HG03108 (cell line): ENCODE results near the gene RGS13.

Source experiments
- ATAC-seq: cut with Tn5 transposase; IDR thresholded peaks from one replicate; pipeline ENCODE4 v1.9.1; 2021; ENCODE audit warnings: moderate library complexity; ENCODE audit not compliant: unreplicated experiment

RGS13 gene, protein sequence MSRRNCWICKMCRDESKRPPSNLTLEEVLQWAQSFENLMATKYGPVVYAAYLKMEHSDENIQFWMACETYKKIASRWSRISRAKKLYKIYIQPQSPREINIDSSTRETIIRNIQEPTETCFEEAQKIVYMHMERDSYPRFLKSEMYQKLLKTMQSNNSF

DNA sequence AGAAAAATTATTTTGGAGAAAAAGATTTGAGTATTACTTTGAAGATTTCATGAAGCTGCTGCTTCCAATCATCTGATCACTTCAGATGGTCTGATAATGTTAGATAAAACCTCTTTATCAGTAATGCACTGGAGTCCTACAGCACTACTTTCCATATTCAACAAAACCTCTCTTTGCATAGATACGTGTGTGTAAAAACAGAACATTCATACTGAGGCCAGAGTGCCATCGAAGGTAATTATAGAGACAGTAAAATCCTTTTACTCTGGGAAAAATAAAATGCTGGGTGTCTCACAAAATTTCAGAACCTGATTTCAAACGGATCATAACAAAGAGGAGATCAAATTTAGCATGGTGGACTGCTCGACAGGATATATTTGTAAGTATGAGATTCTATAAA lies at the start of gene RGS13:
Gene RGS13, plus strand, starts transcription at position 209 of the 400 bp plus-strand sequence. CDS start 8,188 bp downstream, outside the sequence.
- ATAC-seq: no peak

DNA sequence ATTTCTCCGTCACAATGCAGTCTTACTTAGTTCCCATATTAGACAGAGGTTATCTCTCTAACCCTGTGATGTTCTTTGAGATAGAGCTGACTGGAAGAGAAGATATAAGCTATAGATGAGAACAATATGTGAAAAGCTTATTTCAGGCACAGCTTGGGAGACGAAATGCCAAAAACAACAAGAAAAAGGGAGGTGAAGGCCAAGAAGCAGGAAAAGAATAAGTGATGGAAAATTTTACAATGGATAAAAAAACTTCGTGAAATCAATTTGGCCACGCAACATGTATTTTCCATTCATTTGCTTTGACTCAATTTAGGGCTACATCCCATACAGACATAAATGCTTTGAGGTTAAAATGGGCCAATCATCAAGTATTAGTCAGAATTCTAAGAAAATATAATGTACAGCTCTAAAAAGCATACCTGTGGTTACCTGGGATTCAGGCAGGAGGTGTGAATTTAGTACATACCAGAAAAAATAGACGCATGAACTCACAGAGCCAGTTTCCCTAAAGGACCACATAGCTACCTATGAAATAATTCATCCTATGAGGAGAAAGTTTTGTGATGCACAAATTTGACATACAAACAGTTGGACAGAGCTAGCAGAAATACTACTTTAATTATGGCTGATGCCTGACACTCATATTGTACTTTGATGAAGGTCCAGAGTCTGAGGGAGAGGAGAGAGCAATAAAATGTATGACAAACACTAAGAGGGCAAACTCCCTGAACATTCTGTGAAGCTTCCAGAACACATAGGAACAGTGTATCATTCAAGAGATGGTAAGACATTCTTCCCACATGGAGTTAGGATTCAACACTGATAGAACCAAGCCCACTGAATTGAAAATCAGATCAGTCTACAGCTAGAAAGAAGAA lies 48.3 kb upstream of the RGS13 start:
- ATAC-seq: no peak

DNA sequence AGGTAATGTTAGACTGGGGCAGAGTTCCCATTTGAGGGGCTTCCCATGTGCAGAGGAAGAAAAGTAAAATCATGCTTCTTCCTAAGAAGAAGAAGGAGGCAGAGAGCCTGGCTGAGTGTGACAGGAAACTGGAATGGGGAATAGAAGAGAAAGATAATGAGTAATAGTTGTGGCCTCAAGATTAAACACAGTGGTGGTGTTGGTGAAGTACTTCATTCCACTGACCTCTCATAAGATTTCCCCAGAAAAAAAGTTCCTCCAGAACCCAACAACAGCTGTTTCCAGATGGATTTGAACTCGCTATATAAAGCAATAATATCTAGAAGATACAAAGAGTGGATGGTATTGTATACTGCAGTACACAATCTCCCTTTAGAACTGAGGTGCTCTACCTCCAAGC lies 47.4 kb upstream of the RGS13 start:
- no peak for ATAC-seq

DNA sequence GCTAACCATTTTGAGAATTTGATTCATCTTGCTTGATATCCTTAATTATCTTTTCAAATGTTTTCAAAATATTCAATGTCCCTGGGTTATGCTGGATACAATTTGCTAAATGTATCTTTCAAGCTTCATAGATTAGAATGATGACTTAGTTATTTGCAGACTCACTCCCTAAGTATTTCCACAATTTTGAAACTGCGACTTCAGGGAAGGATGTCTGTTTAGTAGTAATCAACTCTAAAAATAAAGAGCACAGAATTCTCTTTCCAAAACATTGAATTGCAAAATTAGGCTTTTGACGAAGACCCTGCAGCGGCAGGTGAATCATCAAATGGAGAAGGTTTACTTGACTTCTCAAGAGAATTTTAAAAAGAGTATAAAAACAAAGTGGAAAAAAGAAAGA lies 46.1 kb upstream of the RGS13 start:
- ATAC-seq: no peak

DNA sequence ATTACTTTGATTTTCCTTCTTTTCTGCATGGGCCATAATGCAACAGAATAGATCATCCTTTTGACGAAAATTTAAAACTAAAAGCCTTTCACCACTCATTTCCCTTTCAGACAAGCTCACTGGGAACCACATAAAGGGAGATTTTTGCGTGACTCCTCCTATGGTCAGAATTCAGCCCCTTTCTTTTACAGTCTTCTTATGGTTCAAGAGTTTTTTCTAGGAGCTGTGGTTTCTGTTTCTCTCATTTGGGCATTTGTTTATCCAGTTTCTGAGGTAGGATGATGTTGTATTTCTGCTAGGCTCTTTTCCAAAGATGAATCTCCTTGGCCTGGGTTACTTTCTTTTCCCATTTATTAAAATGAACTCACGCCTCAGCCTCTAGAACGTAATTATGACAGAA lies 43.4 kb upstream of the RGS13 start:
- no peak for ATAC-seq

DNA sequence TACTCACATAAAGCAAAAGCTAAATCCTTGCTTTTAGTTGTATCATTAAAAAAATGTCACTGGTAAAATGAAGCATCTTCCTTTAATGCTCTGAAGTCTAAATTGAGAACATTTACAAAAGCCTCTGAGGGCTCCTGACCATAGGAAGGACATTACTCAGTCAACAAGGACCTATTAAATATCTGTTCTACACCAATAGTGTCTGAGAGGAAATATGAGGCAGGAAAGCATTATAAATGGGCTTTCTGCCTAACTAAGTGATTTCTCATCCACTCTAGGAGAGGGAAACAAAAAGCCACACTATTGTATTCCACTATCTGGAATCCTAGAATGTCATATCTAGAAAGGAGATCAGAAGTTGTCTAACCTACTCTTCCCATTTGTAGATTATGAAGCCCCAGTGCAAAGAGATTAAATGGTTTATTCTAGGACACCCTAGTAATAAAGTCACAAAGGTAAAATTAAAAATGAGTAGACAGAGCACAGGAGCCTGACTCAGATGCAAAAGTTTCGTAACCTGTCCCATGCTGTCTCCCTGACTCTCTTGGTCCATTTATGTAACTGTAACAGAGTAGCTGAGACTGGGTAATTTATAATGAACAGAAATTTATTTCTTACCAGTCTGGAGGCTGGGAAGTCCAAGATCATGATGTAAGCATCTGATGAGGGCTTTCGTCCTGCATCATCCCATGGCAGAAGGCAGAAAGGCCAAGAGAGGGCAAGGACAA lies 42.8 kb upstream of the RGS13 start:
- no peak for ATAC-seq

DNA sequence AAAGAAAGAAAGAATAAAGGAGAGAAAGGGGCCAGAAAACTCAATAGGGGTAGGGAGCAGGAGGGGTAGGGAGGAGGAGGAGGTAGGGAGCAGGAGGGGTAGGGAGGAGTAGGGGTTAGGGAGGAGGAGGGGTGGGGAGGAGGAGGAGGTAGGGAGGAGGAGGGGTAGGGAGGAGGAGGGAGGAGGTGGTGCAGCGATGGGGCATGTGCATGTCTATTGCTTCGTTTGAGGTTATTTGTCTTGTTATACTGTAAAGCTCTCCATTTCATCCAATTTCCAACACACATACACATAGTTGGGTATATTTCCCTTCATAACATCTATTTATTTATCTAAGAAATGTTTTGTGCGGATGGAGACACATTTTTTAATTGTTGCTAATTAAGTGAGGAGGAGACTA lies 40.6 kb upstream of the RGS13 start:
- no peak for ATAC-seq

DNA sequence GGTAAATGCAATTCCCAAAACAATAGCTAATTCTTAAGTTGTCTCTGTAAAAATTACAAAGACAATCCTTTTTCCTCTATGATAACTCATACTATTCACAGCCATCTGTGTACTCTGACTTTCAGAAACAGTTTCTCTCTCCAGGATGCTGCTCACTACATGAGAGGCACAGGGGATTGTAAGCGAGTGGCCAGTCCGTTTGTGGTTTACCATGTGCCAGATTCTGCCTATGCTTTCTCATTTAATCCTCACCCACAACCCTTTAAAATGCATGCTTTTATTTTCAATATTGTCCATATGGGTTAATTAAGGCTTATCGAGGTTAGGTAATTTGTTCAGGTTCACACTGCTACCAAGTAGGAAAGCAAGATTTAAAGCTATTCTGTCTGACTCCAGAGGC lies 37.4 kb upstream of the RGS13 start:
- ATAC-seq: no peak

DNA sequence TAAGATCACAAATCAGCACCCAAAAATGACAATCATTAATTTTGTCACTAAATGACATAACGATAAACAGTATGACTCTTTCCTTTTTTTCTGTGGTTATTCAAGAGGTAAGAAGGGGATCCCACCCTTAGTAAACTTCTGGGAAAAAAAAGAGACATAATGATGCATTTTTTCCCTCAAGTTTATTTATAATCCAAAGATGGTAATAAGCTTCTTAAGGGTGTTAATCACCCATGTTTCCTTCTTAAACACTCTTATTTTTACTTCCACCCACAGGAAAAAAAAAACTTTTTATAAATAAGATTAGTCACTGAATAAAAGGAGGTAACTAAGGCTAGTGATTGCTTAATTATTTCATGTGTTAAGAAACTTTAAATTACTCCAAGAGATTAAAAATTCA lies 35.7 kb upstream of the RGS13 start:
- ATAC-seq: no peak

DNA sequence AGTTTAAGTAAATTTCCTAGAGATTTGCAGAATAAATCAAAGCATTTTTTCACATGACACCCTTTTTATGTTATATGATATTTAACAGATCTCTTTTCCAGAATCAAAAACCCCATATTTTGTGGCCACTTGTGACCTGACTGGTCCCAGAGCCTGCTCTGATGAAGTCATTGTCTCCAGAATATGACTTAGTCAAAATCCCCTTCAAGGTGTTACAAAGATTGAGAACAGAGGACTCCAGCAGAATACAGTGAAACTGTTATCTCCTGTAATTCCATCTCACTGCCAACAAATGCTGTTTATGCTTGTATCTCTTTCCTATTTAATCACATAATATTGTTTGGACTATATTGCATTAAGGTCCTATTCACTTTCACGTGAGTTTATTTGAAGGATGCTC lies 34.8 kb upstream of the RGS13 start:
- ATAC-seq: no peak

DNA sequence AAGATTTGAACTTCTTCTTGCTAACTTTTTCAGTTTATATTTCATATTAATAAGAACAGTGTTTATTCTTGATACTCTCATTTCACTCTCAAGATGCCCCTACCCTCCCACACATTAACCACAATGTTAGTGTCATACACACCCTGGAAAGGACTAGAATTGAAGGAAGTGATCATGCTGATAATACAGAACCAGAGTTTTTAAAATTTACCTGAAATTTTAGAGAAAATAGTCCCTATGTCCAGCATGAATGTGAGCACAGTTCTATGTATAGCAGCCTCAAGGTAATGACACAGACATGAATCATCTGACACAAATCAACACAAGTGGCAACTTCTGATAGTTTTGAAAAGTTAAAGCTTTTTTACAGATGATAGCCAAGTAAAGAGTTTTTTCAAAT lies 34.4 kb upstream of the RGS13 start:
- ATAC-seq: no peak

DNA sequence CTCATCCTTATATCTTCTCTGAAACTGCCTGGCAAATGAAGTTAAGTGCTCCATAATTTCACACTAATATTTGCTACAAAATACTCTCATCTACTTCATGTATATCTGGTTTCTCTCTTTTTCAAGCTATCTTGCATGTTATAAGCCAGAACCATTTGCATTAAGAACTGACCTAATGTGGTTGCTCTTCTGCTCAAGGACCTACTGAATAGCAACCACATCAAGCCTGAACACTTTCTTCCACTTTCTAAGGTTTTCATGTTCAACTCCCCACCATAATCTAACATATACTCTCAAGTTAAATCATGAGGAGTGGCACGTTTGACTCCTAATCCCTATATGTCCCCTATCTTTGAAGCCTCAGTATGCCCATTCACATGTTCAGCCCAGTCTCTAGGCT lies 33.2 kb upstream of the RGS13 start:
- no peak for ATAC-seq

DNA sequence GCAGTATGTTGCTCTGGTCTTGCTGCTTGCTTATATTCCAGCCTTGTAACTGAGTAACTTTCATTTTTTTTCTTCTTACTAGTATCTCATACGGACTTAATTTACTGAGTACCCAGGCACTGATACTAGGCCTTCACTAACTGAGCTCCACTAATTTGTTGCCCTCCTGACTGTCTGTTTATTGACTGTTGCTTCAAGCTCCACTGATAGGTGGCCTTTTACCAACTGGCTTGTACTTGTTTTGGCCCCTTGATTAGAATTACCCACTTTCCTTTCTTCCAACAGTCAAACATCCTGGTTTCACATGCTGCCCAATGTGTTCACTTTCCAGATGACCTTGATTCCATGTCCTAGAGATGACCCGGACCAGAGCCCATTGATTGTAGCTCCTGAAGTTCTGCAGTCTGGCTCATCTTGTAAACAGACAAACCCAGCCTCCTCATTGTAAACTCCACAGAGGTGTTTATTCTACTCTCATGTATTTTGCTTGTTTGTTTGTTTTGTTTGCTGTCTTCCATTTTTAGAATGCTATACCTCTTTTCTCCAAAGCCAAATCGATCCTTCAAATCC lies 32.6 kb upstream of the RGS13 start:
- no peak for ATAC-seq

DNA sequence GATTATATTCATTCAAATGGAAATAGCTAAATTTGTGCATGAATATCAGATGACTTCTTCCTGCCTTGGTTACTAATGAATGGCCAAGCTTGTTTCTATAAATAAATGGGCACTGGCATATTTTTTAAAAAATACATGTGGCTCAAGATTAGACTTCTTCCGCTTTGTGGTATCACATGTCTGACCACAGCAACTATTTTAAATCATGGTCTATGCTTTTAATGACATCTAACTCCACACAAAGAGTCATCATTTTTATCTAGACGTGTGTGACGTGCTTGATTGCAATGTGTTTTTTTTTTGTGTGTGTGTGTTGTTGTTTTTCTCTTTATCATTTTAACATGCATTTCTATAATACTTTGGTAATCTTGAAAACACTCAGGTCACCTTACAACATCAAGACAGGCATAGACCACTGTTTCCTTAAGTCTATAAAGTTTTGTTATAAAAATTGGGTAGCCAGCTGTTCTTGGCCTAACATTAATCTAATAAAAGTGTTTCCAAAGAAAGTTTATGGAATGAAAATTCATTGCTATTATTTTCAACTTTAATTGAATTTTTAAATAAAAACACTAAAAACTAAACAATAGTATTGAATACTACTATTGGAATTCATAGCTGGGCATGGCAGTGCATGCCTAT lies 30.8 kb upstream of the RGS13 start:
- peak; percentile 29 for ATAC-seq

DNA sequence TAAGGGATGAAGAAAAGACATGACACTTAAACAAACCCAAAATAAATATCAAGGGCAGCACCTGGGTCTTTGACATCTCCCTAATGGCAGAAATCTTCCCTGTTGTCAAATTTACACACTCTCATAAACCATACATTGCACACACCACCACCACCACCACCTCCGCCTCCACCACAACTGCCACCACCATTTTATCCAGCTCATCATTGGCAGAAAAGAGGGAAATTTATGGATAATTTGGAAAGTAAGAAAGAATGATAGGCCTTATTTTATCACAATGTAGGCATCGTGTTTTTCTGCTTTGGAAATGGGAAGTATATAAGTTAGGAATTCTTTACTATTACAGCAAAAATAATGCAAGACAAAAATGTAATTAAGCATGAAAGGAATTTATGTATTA lies 27.3 kb upstream of the RGS13 start:
- ATAC-seq: no peak

DNA sequence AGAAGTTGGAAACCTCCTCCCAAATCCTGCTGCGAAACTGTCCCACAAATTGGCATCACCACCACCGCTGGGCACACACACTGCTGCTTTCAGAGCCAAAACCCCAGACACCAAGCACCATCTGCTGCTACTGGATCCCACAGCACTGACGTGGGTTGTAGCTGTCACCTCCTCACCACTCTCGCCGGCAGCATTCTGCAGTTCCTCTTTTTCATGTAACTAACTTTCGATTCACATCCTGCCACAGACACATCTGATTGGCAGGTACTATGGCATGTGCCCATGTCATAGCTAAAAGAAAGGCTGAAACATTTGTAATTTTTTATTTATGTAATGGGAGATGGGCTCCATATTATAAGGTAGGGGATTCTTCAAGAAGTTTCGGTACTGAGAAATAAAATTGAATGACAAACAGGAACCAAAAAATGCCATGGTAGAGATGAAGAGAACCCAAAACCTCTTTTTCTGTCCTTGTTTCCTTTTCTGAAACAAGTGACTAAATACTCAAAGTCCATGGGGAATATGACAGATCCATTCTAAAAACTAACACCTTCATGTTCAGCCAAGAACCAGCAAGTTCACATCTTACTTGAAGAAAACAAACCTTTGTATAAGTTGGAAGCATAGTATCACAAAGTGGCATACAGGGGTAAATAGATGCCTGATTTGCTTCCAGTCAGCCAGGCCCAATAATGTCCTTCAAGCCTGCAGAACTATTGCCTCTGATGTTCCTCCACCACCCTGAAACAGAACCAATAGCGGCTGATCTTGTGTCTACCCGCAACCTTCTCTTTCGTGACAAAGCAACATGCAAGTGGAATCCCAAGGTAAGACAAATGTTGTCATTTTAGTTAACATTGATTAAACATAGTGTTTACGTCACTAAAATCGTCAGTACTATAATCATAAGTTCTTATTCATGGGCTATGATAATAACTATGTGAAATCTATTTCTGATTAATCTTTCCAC lies 26.6 kb upstream of the RGS13 start:
- peak; percentile 98 for ATAC-seq

DNA sequence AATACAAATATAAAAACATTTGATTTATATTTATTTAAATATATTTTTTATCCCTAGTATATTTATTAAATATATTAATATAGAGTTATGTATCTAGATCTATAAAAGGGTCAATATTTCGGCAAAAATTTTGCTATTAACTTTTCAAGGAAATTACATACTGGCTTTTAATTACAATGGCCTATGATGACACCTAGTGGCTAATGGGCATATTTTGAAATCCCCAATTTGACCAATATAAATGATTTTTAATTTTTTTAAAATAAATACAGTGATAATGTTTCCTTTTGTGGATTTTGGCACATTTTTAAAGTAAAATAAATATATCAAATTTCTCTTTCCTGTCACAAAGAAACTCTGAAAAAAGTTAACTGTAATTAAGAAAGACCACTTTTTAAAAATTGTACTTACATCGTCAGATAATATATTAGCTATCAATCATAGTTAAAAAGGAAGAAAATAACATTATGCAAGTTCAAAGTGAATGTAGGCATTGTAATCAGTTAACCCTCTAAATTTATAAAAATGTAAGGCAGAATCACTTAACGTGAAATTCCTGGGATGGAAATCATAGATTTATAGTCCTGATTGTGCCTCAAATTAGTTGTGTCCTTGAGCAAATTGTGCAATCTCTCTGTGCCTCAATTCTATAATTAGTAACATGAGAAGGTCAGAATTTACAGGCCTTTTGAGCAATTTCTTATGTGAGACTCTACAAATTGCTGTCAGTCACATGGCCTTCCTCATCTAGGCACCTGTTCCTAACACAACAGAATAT lies 25.6 kb upstream of the RGS13 start:
- no peak for ATAC-seq

DNA sequence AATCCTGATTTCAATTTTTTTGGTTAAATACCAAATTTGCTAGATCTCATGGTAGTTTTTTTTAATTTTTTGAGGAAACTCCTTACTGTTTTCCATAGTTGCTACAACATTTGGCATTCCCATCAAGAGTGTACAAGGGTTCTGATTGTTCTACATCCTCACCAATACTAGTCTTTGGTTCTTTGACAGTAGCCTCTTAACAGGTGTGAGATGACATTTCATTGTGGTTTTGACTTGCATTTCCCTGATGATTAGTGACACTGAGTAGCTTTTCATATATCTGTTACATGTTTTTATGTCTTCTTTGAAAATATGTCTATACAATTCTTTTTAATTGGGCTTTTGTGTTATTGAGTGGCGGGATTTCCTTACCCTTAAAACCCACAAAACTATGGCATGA lies 20.9 kb upstream of the RGS13 start:
- ATAC-seq: no peak

DNA sequence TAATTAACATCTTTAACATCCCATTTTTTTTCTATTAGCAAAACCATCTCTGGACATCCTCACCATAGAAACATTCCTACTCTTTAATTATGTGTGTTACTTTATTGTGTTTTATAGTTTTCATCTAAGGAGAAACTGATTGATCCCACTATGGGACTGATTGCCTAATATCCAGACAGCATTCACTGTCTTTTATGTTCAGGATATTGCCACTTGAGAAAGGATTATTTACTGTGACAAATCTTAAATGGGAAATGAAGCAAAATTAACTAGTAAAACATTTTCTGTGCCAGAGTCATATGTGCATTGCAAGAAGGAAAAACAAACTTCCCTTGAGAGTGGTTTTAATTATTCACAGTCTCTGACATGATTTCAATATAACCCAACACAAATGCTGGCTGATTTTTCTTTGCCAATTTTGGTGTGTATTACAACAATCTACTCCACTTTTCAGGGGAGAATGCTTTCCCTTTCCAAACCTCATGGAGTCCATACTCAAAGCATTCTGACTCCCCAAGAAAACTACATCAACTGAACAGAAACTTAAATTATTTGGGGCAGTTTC lies 15.8 kb upstream of the RGS13 start:
- ATAC-seq: no peak
